Right atrium auricular region (tissue), 2 donors: ENCODE data around the gene HSPA14. TPM values are rescaled to one million over a fixed set of nuclear protein-coding genes. Genes with fewer than 3 reads are reported as not detected.

Source experiments
- DNase-seq: peaks from one replicate; pipeline ENCODE4 v3.0.0-alpha.2; 2019; ENCODE audit warnings: low spot score
- H3K27ac ChIP-seq, 2 donors: fragments of 200-600 bp; sonication (generic); 1 replicate in 1 of 2; 2 replicates in 1 of 2; pipeline ENCODE4 v1.5.1; 2016 to 2019
- H3K27me3 ChIP-seq, 2 donors: fragments of 200-600 bp; sonication (generic); one replicate each; pipeline versions ENCODE4 v1.5.1 to v1.6.0; 2017 to 2019
- H3K36me3 ChIP-seq: fragments of 200-600 bp; sonication (generic); one replicate; pipeline ENCODE4 v1.5.1; 2016
- H3K4me1 ChIP-seq, 2 donors: fragments of 200-600 bp; sonication (generic); one replicate each; pipeline versions ENCODE4 v1.5.1 to v1.6.0; 2017 to 2019
- H3K4me3 ChIP-seq, 2 donors: fragments of 200-600 bp; sonication (generic); 1 replicate in 1 of 2; 2 replicates in 1 of 2; pipeline ENCODE4 v1.5.1; 2017 to 2019; ENCODE audit warnings: mild to moderate bottlenecking in 1 of 2, moderate library complexity in 1 of 2
- H3K9me3 ChIP-seq, 2 donors: fragments of 200-600 bp; sonication (generic); one replicate each; pipeline ENCODE4 v1.5.1; 2019
- CTCF ChIP-seq, 2 donors: fragments of 200-600 bp; sonication (generic); IDR thresholded peaks; one replicate each; pipeline ENCODE4 v1.5.1; 2019; ENCODE audit warnings: antibody characterized with exemption in 2 of 2
- total RNA-seq, 2 donors: library from RNA; depleted of rRNA; stranded (reverse); fragments of >200 nt; gene quantifications; one replicate each; pipeline ENCODE4 v1.1.0, GENCODE V29; 2016

The HSPA14 gene
- total RNA-seq, 2 donors from 2014 or later: 6.1 to 9.7 TPM

DNA sequence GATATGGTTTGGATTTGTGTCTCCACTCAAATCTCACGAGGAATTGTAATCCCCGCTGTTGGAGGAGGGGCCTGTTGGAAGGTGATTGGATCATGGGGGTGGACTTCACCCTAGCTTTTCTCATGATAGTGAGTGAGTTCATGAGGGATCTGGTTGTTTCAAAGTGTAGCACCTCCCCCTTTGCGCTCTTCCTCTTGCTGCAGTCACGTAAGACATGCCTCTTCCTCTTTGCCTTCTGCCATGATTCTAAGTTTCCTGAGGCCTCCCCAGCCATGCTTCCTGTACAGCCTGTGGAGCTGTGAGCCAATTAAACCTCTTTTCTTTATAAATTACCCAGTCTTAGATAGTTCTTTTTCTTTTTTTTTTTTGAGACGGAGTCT lies 17.3 kb upstream of the HSPA14 start:
- Histone ChIP-seq H3K27ac (no peak overlapping the region), H3K4me3 (no peak overlapping the region), H3K27me3 (no peaks in the 10 kb centered on the region), H3K36me3 (no peaks in the 10 kb centered on the region), H3K4me1 (no peaks in the 10 kb centered on the region), H3K9me3 (no peaks in the 10 kb centered on the region)
- TF ChIP-seq CTCF (IDR thresholded peaks at IDR 0.05): no peak
- no peak for DNase-seq

DNA sequence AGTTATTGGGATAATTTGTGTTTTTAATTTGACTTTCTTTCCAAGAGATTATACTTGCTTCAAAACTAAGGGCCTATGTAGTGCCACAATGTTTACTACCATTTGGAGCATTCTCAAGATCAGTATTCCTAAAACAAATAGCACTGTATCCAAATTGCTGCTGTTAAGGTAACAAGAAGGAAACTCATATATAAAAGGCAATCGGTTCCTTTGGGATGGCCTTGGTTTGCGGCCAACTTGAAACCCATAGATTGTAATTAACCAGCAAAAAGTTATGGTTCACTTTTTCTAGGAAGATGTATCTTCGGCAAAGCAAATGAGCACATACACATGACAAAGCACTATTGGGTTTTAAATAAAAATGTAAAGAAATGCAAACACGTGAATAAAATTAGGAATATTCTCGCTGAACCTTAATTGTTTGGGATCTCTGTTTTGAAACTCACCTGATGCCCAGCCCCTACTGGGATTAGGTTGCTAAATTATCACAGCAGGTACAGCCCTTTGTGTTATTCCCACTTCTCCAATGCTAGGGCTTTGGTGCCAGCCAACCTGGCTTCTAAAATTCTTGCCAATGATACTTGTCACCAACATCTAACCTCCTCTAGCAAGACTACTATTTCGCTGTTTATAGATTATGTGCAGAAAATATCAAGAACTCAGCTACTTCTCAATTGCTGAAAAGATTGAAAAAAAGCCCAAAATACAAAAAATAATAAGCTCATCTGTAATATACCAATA lies 16.3 kb upstream of the HSPA14 start:
- Histone ChIP-seq H3K27me3 (no peaks in the 10 kb centered on the region), H3K9me3 (no peaks in the 10 kb centered on the region), H3K4me1 (no peaks in the 10 kb centered on the region), H3K4me3 (no peak overlapping the region), H3K27ac (no peak overlapping the region), H3K36me3 (no peaks in the 10 kb centered on the region)
- TF ChIP-seq CTCF (IDR thresholded peaks at IDR 0.05): no peak
- DNase-seq: no peak

DNA sequence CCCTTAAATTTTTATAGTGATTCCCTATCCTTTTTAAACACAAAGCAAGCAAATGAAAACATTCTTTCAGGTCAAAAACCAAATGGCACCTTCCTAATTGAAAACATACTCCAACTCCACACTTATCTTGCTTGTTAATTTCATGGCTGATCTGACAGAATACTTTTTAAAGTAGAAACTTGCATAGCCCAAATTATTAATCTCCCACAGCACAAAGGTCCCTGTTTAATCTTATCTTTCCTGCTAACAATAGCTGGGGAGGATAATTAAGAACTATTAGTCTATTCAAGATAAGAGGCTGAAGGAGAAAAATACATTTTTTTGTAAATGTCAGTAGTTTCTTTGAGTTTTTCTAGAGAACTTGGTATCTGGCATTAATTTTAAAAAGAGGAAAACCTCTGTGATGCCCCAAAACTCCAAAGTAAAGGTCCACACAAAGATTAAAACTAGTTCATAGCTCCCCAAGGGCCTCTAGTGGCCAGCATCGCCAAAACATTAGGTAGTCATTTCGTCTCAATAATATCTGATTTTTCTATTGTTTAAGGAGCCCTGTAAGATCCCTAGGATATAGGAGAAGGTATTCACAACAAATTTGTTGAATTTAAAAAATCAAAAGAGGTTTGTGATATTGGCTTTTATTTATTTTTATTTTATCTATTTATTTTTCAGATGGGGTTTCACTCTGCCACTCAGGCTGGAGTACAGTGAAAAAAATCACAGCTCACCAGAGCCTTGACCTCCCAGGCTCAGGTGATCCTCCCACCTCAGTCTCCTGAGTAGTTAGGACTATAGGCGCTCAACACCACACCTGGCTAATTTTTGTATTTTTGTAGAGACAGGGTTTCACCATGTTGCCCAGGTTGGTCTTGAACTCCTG lies 15.0 kb upstream of the HSPA14 start:
- no peak for DNase-seq
- TF ChIP-seq CTCF (IDR thresholded peaks at IDR 0.05): peak; percentile 17 to 63
- Histone ChIP-seq H3K4me3 (no peak overlapping the region), H3K27me3 (no peaks in the 10 kb centered on the region), H3K4me1 (no peaks in the 10 kb centered on the region), H3K36me3 (no peaks in the 10 kb centered on the region), H3K9me3 (no peaks in the 10 kb centered on the region), H3K27ac (no peak overlapping the region)

- no peaks in the 10 kb centered on the region for H3K36me3 ChIP-seq
- H3K9me3 ChIP-seq: no peaks in the 10 kb centered on the region
- H3K4me1 ChIP-seq: no peaks in the 10 kb centered on the region
- TF ChIP-seq CTCF (IDR thresholded peaks at IDR 0.05): no peak
- H3K27ac ChIP-seq: no peak overlapping the region
- H3K4me3 ChIP-seq: no peak overlapping the region
- no peaks in the 10 kb centered on the region for H3K27me3 ChIP-seq
- DNase-seq: no peak
Observed at GRCh38 chr10:14823966-14824365, 14.1 kb upstream of the HSPA14 start.

DNA sequence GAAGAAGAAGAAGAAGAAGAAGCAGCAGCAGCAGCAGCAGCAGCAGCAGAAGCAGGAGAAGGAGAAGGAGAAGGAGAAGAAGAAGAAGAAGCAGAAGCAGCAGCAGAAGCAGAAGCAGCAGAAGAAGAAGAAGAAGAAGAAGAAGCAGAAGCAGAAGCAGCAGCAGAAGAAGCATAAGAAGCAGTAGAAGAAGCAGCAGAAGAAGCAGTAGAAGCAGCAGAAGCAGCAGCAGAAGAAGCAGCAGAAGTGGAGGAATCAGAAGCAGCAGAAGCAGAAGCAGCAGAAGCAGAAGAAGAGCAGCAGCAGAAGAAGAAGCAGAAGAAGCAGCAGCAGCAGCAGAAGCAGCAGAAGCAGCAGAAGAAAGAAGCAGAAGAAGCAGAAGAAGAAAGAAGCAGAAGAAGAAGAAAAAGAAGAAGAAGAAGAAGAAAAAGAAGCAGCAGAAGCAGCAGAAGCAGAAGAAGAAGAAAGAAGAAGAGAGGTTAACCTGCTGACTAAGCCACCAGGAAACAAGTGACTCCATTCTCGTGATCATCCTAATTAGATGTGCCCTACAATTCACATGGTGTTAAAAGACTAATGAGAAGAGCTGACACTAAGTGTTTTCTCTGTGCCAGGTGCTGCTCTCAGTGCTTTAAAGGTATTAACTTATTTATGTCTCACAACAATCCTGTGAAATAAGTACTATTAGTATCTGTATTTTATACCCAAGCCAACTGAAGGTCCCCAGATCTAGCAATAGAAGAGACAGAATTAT lies 11.9 kb upstream of the HSPA14 start:
- no peak for DNase-seq
- TF ChIP-seq CTCF (IDR thresholded peaks at IDR 0.05): no peak
- H3K4me1 ChIP-seq: no peaks in the 10 kb centered on the region

More for the DNA sequence above, 11.9 kb upstream of the HSPA14 start:
- Histone ChIP-seq H3K27ac (no peak overlapping the region), H3K27me3 (no peaks in the 10 kb centered on the region), H3K9me3 (no peaks in the 10 kb centered on the region), H3K36me3 (no peaks in the 10 kb centered on the region), H3K4me3 (no peak overlapping the region)
